ENCODE results near the gene ATP2B1.

Gene ATP2B1

DNA sequence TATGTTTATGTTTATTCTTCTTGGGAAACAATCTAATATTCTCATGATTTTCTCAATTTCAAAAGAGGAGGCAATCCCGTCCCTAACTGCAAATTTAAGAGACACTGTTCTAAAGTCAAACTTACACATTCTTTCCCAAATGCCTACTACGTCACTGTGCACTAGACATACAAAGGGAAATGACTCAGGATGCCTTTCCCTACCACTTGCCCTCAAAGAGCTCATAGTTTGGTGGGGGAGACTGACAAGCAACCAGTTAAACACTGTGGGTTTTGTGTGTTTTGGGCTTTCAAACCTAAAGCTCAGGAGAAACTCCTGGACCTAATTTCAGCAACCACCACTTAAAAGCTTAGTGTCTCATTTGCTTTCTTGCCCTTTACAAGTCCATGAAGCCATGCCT, 58.4 kb downstream of the ATP2B1 start:
- DNase-seq = no peak

GRCh38 chr12:89649820-89650219, 58.8 kb downstream of the ATP2B1 start:
- no peak for DNase-seq

DNA sequence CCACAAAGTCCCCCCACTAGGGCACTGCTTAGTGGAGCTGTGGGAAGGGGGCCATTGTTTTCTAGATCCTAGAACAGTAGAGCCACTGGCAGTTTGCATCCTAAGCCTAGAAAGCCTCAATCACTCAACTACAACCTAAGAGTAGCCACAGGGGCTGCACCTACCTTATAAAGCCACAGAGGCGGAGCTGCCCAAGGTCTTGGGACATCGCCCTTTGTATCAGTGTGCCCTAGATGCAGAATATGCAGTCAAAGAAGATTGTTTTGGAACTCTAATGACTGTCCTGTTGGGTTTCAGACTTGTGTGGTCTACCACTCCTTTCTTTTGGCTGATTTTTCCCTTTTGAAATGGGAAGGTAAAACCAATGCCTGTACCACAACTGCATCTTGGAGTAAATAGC, 59.5 kb downstream of the ATP2B1 start:
- no peak for DNase-seq

DNA sequence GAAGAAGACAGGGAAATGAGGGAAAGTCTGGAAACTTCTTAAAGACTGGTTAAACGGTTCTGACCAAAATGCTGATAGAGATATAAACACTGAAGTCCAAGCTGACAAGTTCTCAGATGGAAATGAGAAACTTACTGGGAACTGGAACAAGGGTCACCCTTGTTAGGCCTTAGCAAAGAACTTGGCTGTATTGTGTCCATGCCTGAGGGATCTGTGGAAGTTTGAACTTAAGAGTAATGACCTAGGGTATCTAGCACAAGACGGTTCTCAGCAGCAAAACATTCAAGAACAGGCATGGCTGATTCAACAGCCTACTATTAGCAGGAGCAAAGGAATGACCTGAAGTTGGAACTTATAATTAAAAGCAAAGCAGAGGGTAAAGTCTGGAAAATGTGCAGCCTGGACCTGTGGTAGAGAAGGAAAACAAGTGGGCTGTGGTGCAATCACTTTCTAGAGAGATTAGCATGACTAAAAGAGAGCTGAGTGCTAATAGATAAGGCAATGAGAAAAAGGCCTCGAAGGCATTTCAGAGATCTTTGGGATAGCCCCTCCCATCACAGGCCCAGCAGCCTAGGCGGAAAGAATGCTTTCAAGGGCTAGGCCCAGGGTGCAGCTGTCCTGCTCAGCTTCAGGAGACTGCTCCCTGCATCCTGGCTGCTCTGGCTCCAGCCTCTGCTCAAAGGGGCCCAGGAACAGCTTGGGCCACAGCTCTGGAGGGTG, 60.3 kb downstream of the ATP2B1 start:
- no peak for DNase-seq

DNA sequence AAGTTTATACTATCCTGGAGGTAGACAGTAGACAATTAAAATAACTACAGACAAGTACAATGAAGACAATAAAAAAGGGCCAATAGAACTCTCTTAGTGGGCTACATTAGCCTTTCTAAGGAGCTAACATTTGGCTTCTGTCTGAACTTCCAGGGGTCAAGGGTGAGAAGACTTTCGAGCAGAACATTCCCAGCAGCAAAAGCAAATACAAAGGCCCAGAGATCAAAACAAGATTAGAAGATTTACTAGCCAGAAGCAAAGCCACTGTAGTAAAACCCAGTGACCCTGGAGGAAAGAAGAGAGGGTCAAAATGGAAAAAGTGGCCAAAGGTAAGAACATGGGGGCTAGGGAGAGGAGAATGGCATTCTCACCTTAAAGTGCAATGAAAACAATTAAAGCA, 63.2 kb downstream of the ATP2B1 start:
- DNase-seq = no peak

GRCh38 chr12:89642959-89643358, 65.7 kb downstream of the ATP2B1 start:
- DNase-seq = no peak

DNA sequence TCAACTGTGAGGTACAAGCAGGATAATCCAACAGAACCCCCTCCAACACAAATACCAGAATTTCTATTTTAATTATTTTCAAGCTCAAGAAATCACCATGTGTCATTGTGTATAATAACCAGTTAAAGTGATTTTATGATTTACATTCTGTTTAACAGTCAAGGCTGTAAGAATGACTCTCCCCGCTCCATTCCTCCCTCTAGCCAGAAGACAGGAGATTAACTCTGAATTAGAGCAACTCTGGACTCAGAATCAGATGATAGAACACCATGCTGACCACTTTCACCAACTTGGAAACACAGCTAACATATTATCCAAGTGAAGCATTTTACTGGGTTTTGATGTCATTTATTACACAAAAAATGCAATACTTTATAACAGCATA, 71.9 kb downstream of the ATP2B1 start:
- no peak for DNase-seq

DNA sequence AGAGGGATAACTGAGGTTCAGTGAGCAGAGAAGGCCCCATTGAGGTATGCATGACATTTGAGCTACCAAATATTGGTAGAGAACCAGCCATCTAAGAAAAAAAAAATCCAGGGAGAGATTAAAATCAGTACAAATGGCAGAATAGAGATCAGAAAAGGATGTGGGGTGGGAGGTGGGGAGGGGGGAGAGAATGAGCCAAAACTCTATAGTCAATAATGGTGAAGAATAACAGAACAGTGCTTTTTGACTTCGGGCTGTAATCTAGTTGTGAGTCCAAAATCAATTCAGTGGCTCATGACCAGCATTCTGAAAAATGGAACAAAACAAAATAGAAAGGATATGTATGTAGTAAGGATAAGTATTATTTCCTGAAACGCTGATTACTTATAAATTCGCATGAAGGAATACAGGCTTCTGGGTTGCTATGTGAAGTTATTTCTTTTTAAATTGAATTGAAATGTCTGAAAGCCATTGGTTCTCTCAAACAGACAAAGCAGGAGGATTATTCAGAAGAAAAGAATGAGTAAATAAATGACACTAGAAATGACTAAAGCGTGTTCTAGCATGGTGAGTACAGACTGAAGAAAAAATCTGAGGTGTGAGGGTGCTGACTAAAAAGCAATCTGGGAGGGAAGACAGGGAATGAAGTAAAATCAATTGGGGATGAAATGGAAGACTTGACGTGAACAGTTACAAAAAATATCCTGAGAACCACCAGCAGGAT, 72.4 kb downstream of the ATP2B1 start:
- DNase-seq = no peak

GRCh38 chr12:89634508-89634907, 74.1 kb downstream of the ATP2B1 start:
- no peak for DNase-seq

DNA sequence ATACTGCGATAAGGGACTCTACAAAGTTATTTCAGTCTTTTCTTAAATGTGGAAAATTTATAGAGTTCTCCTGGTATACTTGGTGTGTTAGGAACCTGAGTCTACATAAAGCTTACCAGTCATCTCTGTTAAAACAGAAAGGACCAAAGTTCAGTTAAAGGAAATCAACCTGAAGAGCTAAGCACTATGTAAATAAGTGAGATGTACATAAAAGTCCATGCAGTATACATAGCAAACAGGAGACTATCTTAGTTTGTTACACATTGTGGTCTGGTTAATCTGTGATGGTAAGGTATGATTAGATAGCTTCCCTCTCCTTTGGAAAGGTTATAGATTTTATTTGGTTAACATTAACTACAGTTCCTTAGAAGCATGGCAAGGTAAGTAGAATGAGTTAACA, 75.9 kb downstream of the ATP2B1 start:
- no peak for DNase-seq

- no peak for DNase-seq
Measured at GRCh38 chr12:89622115-89622514, 86.5 kb downstream of the ATP2B1 start.

DNA sequence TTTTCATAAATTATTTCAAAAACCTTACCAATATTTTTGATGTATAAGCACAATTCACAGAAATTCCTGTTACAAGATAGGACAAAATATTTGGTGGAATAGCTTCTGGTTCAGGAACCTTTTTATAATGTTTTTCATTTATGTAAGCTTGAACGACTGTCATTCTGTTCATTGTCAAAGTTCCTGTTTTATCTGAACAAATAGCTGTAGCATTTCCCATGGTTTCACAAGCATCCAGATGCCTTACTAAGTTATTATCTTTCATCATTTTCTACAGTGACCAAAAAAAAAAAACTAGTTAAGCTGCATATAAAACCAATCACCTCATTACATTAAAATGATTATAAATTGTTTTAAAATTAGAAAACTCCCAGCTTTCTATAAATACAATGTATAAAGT, 87.1 kb downstream of the ATP2B1 start:
- DNase-seq = no peak

GRCh38 chr12:89619764-89620163, 88.9 kb downstream of the ATP2B1 start:
- no peak for DNase-seq

DNA sequence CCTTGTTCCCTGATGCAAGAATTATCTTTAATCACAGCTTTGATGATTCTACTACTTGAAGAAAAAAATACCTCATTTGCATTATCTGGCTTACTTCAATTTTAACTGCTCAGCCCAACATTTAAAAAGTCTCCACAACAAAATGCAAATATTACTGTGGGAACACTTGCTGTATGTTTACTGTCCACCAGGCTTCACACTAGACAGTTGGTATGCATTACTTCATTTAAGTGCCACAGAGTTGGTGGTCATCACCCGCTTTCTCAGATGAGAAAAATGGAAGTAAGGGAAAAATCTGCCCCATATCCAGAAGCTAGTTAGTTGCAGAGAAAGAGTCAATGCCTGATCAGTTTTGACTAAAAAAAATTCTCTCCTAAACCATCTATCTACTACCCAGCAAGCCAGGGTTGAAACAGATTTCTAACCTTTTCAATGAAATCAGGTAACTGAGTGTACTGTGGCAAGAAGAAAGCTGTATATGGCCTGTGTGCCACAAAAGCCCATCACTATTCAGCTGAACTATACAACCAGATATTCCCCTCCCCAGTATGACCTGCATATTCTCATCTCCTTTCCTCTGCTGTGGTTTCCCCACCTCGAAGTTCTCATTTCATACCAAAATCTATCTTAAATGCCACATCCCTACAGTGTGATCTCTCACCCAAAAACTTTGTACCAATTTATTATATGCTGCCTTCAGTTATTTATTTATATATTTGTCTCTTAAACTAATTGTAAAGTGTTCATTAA, 90.3 kb downstream of the ATP2B1 start:
- DNase-seq = no peak

DNA sequence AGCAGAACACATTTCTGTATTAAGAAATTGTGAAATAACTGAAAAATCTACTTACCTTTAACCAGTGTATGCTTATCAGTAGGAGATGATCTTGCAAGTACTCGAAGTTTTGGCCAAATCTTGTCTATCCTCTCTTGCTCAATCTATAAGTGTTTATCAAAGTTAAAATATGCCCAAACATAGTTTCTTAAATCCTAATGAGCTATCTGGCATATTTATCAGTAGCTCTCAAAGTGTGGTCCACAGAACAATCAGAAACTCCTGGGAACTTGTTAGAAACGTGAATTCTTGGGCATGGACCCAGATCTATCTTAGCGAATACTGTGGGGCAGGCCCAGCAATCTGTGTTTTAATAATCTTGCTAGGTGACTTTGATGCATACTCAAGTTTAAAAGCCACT, 98.3 kb downstream of the ATP2B1 start:
- no peak for DNase-seq

- no peak for DNase-seq
Measured at GRCh38 chr12:89603678-89604077, 105.0 kb downstream of the ATP2B1 start.

GRCh38 chr12:89597770-89598169, 110.9 kb downstream of the ATP2B1 start:
- no peak for DNase-seq

DNA sequence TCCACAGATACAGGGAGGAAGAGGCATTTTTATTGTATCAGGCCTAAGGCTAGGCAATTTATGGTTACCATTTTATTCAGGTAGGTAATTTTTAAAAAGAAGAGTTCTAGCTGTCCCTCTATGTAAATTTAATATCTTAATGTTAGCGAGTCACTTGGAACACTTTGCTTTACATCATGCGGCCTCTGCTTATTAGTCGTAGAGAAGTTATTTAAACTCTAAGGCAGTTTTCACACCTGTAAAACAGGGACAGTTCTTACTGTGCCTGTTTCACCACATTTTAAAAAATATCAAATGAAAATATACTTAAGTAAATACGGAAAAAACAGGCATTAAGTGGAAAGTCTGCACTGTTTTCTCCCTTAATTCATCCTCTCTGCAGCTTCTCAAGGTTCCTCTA, 111.4 kb downstream of the ATP2B1 start:
- no peak for DNase-seq

GRCh38 chr12:89593873-89594272, 114.8 kb downstream of the ATP2B1 start:
- no peak for DNase-seq

DNA sequence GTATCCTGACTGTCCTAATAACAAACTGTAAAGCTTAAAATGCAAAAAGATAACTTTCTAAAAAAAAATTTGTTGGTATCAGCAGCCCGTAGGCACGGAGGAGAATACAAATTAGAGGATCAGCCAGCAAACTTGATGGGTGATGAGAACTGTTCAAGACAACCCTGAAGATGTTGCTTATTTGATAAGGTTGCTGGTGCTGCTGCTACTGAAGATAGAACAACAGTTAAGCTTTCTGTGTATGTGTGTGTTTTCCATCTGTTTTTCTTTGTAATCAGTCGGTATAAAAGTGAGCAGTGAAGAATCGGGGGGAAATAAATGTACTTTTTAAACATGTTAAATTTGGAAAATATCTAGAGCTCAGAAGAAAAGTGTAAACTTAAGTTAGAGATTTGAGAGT, 115.4 kb downstream of the ATP2B1 start:
- DNase-seq = no peak

GRCh38 chr12:89589753-89590152, 118.9 kb downstream of the ATP2B1 start:
- no peak for DNase-seq

DNA sequence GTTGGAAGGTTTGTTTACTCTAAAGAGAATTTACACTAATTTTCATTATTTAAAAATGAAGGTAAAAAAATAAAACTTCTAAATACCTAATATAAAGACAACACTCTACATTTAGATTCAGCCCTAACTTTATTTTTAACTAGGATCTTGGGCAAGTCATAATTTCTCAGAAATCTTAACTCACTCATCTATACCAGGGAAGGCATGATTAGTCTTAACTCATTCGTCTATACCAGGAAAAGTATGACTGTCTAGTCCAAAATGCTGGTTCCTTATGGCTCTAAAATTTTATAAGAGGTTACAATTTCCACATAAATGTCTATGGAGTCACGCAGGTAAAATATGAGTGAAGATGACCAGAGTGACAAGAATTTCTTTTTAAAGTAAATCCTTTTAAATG, 130.1 kb downstream of the ATP2B1 start:
- no peak for DNase-seq

- DNase-seq = no peak
Measured at GRCh38 chr12:89576572-89577220, 131.9 kb downstream of the ATP2B1 start.

DNA sequence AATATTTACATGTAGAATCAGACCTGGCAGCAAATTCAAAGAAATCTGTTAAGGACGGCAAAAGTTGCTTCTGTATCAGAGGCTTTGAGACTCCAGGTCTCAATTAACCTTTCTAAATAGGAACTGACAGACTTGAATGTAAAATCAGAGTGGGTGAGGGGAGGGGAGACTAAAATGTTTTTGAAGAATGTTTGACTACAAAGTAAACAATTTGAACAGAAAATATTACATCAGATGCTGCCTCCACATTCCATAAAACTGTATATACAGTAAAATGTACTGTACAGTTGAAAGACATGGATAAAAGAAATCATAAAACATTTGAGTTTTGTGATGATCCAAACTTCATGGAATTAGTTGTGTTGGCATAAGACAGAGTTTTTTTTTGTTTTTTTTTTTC, 133.3 kb downstream of the ATP2B1 start:
- DNase-seq = no peak
